Thyroid gland (tissue), 4 donors: ENCODE data around the gene FAM3B. TPM values are rescaled to one million over a fixed set of nuclear protein-coding genes. Genes with fewer than 3 reads are reported as not detected.

Experiments used
- DNase-seq, 2 donors: peaks; one replicate each; pipeline ENCODE4 v3.0.0-alpha.2; 2019
- H3K27ac ChIP-seq, 3 donors: fragments of 200-600 bp; sonication (generic); 1 replicate in 2 of 3; 2 replicates in 1 of 3; pipeline ENCODE4 v1.5.1; 2016 to 2019; ENCODE audit warnings: mild to moderate bottlenecking in 1 of 3, moderate library complexity in 1 of 3
- H3K27me3 ChIP-seq: fragments of 200-600 bp; sonication (generic); one replicate; pipeline ENCODE4 v1.5.1; 2019
- H3K36me3 ChIP-seq, 2 donors: fragments of 200-600 bp; sonication (generic); one replicate each; pipeline ENCODE4 v1.5.1; 2016 to 2019
- H3K4me1 ChIP-seq, 2 donors: fragments of 200-600 bp; sonication (generic); one replicate each; pipeline ENCODE4 v1.5.1; 2017 to 2019
- H3K4me3 ChIP-seq, 3 donors: fragments of 200-600 bp; sonication (generic); replicated peaks in 1 of 3; 1 replicate in 2 of 3; 2 replicates in 1 of 3; pipeline ENCODE4 v1.5.1; 2016; ENCODE audit warnings: mild to moderate bottlenecking in 1 of 3
- H3K9me3 ChIP-seq: fragments of 200-600 bp; sonication (generic); one replicate; pipeline ENCODE4 v1.5.1; 2017
- POLR2A ChIP-seq, 2 donors: fragments of 450-650 bp; IDR thresholded peaks; one replicate each; pipeline ENCODE4 v1.6.1; 2017; ENCODE audit warnings: antibody characterized with exemption in 2 of 2, mild to moderate bottlenecking in 2 of 2, moderate library complexity in 1 of 2
- WGBS, 2 donors: methylation state at CpG; one replicate each; pipeline ENCODE4 v1.1.5; 2017; 5-methylcytosine and 5-hydroxymethylcytosine counted together
- intact Hi-C: fragments of 100-400 bp; cut with DNase I; formaldehyde crosslinking; loops from one replicate; pipeline ENCODE4 v1.15.1; 2023
- total RNA-seq, 4 donors: library from RNA; depleted of rRNA; stranded (reverse); fragments of >200 nt; gene quantifications; one replicate each; pipeline ENCODE4 v1.2.3, GENCODE V29; 2016
- TF ChIP-seq, protein P1 (sequence below), 6 experiments: fragments of 200-600 bp in 3 of 6; fragments of 450-650 bp in 3 of 6; sonication (generic) in 3 of 6; IDR thresholded peaks; one replicate each; pipeline ENCODE4 v1.5.1; 2016 to 2019; ENCODE audit warnings: antibody characterized with exemption in 6 of 6, mild to moderate bottlenecking in 2 of 6, inconsistent platforms in 1 of 6, moderate library complexity in 1 of 6

Gene FAM3B
- total RNA-seq, 4 donors from 2014 or later: 2.4 to 9.9 (median 5.1) TPM

DNA sequence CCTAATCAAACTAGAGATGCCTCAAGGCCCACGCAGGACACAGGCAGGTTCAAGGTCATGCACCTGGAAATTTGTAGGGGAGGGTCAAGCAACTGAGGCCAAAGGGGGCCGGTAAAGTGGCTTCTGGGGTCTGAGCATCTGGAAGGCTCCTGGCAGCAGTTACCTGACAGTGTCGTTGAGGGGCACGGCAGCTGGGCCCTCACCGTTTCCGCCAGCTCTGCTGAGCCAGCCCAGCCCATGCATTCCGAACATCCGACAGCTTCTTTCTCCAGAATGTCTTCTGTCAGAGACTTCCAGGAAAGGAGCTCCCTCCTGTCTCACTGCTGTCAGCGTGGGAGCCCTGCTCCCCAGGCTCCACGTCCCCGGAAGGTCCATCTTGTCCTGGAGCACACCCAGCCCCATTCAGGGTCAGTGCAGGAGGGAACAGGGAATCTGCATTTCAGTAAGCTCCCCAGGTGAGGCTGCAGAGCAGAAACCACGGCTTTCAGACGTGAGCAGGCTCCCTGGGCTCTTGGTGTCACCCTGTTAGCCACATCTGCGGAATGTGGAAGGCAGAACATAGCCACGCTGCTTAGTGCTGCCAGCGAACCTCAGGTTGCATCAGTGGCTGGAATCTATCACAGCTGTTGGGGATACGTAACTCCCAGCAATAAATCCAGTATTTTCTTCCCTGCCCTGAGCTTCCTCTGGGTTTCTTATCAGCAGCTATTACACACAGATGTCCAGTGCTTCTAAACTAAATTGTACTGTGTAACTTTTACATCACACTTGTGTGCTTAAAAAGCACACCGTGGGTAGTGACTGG is 36.3 kb upstream of the FAM3B start:
- DNase-seq: no peak
- H3K9me3 ChIP-seq: no peaks in the 10 kb centered on the region
- TF ChIP-seq, protein P1, sequence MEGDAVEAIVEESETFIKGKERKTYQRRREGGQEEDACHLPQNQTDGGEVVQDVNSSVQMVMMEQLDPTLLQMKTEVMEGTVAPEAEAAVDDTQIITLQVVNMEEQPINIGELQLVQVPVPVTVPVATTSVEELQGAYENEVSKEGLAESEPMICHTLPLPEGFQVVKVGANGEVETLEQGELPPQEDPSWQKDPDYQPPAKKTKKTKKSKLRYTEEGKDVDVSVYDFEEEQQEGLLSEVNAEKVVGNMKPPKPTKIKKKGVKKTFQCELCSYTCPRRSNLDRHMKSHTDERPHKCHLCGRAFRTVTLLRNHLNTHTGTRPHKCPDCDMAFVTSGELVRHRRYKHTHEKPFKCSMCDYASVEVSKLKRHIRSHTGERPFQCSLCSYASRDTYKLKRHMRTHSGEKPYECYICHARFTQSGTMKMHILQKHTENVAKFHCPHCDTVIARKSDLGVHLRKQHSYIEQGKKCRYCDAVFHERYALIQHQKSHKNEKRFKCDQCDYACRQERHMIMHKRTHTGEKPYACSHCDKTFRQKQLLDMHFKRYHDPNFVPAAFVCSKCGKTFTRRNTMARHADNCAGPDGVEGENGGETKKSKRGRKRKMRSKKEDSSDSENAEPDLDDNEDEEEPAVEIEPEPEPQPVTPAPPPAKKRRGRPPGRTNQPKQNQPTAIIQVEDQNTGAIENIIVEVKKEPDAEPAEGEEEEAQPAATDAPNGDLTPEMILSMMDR (IDR thresholded peaks at IDR 0.05): no peak
- TF ChIP-seq POLR2A (IDR thresholded peaks at IDR 0.05): no peak
- no peak overlapping the region for H3K27ac ChIP-seq
- H3K4me3 ChIP-seq: no peak overlapping the region
- WGBS, 2 donors: 70 to 84% methylated on average over 18 of the region's 18 CpGs
- intact Hi-C loops: loop anchor here (5.0 to 10.0 kb wide), 2 partner anchors 182 to 544 kb away; no protein-coding TSS in a partner anchor
- no peaks in the 10 kb centered on the region for H3K36me3 ChIP-seq
- H3K27me3 ChIP-seq: no peaks in the 10 kb centered on the region
- H3K4me1 ChIP-seq: peaks cover 0 to 10% of the 10 kb centered on the region in 2 donors

DNA sequence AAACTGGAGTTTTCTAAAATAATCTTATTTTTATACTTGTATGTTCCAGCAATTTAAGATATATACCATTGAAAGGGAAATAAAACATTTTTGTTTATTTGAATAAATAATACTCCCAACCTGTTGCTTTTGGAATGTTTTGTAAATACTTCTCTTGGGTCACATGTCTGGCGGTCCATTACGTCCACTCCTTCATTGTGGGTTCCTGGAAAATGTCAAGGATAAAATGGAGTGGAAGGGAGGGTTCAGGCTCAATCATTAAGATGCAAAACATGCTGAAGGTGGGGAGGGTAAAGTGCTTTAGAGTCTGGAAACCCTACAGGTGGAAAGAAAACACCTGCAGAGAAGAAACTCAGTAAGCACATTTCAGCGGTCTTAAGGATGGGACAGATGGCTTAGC is 34.2 kb upstream of the FAM3B start:
- no peak for DNase-seq

DNA sequence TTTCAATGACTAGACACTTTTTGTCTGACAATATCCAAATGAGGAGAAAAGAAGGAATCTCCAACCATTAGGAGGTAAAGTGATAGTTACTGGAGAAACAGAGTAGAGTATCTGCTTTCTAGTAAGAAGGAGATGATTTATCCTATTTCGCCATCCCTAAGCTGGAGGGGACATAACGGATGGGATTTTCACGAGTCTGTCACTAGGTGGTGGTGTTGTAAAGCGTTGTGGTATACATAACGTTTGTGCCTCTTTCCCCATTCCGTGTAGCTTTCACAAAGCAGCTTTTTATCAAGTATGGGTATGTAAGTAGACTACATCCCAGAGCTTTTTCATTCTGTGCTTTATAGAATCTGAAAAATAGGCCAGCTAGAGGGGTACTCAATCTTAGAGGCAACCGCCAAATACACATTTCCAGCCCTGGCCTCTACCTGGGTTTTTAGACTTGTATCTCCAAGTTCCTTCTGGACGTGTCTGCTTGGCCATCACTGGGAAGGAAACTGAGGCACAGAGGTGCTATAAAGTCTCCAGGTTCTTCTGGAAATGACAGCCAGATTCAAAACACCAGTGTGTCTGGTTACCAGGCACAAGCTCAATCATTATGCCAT is 33.3 kb upstream of the FAM3B start:
- intact Hi-C loops: loop anchor here (5.0 to 10.0 kb wide), 2 partner anchors 179 to 541 kb away; no protein-coding TSS in a partner anchor
- Histone ChIP-seq H3K27me3 (no peaks in the 10 kb centered on the region), H3K9me3 (no peaks in the 10 kb centered on the region), H3K4me3 (no peak overlapping the region), H3K4me1 (peaks cover 0 to 4% of the 10 kb centered on the region in 2 donors), H3K36me3 (no peaks in the 10 kb centered on the region), H3K27ac (no peak overlapping the region)
- DNase-seq: peak; percentile 42 to 48
- 17 to 20% methylated on average over 8 of the region's 8 CpGs for WGBS, 2 donors
- TF ChIP-seq POLR2A (IDR thresholded peaks at IDR 0.05): no peak
- TF ChIP-seq, protein P1 (IDR thresholded peaks at IDR 0.05): peak; percentile 21 to 88 (median 78)

More for the DNA sequence above, 34.2 kb upstream of the FAM3B start:
- no peaks in the 10 kb centered on the region for H3K27me3 ChIP-seq
- intact Hi-C loops: loop anchor here (5.0 to 10.0 kb wide), 2 partner anchors 180 to 542 kb away; no protein-coding TSS in a partner anchor
- no peak overlapping the region for H3K27ac ChIP-seq
- 50 to 54% methylated on average over 3 of the region's 3 CpGs for WGBS, 2 donors
- no peaks in the 10 kb centered on the region for H3K36me3 ChIP-seq
- H3K4me3 ChIP-seq: no peak overlapping the region
- peaks cover 0 to 10% of the 10 kb centered on the region in 2 donors for H3K4me1 ChIP-seq
- H3K9me3 ChIP-seq: no peaks in the 10 kb centered on the region
- no peak for TF ChIP-seq POLR2A (IDR thresholded peaks at IDR 0.05)
- TF ChIP-seq, protein P1 (IDR thresholded peaks at IDR 0.05): no peak

DNA sequence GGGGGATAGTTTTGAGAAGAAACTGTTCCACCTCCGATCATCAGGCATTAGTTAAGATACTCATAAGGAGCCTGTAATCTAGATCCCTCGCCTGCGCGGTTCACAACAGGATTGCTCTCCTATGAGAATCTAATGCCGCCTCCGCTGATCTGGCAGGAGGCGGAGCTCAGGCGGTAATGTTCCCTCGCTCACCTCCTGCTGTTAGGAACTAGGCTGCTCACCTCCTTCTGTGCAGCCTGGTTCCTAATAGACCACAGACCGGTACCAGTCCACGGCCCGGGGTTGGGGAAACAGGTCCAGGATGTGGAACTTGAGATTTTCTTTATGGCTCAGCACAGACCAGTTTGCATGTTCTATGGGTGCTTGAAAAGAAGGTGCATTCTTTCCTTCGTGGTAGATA is 27.2 kb upstream of the FAM3B start:
- no peak overlapping the region for H3K27ac ChIP-seq
- H3K36me3 ChIP-seq: no peaks in the 10 kb centered on the region
- 72 to 76% methylated on average over 8 to 13 of the region's 13 CpGs for WGBS, 2 donors
- no peaks in the 10 kb centered on the region for H3K27me3 ChIP-seq
- no peaks in the 10 kb centered on the region for H3K9me3 ChIP-seq
- H3K4me3 ChIP-seq: no peak overlapping the region
- TF ChIP-seq, protein P1 (IDR thresholded peaks at IDR 0.05): peak in 1 of 6 experiments; percentile 13
- TF ChIP-seq POLR2A (IDR thresholded peaks at IDR 0.05): no peak
- DNase-seq: peak; percentile 25 to 41
- H3K4me1 ChIP-seq: no peaks in the 10 kb centered on the region
- intact Hi-C loops: loop anchor here (10.0 kb wide), 1 partner anchor 535 kb away; no protein-coding TSS in a partner anchor
